HL-60/S4 (cell line): ENCODE measurements around the gene DUSP9.

ENCODE experiments used
- in situ Hi-C: fragments of 300-500 bp; cut with MboI; formaldehyde crosslinking; loops from 2 replicates; pipeline ENCODE4 v1.14.3; 2022; ENCODE audit warnings: low sequenced_read_pairs

The DUSP9 gene

GRCh38 chrX:153635788-153636668 is 11.0 kb upstream of the DUSP9 start:
- in situ Hi-C loops: no loop called here

- in situ Hi-C loops: no loop called here
Measured at GRCh38 chrX:153636716-153637115, 10.3 kb upstream of the DUSP9 start.

DNA sequence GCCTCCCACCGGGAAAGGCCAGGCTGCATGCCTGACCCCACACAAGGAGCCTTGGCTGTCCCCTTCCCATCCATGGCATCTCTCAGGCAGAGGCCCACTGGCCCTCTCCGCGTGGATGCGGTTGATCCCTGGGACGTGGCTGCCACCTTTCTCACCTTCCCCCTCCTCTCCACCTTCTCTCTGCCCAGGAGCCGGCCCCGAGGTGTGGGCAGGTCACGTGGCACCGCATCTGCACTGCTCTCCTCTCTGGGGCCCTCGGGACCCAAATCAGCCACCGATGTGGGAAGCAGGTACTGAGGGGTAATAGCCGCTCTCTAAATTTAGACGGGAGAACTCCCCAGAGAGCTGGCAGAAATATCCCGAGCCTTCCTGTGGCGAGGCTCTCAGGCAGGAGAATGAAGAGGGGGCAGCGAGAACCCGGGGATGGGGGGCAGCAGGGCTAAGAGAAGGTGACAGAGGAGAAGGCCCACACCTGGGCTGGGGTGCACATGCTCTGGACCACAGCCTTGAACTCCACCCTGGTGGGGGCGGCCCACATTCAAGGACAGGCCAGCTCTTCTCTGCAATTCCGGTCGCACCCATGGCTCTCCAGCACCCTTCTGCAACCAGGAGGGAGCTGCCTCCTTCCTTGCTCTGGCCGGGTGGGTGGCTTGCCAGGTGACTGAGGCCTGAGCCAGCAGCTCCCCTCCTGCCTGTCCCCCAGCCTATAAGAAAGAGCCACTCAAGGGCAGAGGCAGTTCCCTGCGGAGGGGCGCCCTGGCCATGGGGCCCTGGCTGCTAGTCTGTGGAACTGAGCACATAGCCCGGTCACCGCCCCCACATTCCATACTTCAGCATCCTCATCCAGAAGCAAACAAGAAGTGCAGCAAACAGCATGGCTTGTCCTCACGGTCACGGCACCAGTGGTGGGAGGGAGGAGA is 9.6 kb upstream of the DUSP9 start:
- in situ Hi-C loops: no loop called here

- in situ Hi-C loops: no loop called here
Measured at GRCh38 chrX:153638041-153638371, 9.0 kb upstream of the DUSP9 start.

- in situ Hi-C loops: no loop called here
Measured at GRCh38 chrX:153638436-153639176, 8.4 kb upstream of the DUSP9 start.

- in situ Hi-C loops: no loop called here
Measured at GRCh38 chrX:153639177-153640044, 7.6 kb upstream of the DUSP9 start.

DNA sequence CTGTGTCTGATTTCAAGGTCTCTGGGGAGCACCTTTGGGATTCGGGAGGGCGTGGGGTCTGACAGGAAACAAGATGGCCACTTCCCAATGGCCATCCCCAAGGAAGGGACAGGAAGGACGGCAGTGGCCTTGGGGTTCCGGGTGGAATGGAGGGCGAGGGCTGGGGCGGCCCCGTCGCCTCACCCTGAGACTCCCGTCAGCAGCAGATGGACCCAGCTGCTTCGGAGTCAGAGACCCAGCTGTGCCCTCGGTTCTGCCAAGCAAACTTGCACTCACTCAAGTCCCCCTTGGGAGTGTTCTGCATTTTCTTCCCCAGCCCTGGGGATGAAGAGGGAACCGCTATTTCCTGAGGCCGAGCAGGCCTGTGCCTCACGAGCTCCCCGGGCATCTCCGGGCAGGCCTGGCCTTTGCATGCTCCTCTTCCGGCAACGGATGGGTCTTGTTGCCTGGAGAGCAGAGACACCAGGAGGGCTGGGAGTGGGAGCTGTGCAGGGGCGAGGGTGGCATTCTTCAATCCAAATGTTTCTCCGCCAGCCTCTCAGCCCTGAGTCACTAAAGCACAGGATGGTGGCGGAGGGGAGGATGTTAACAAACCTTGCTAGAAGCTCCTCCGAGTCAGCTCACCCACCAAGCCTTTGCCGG is 6.8 kb upstream of the DUSP9 start:
- in situ Hi-C loops: no loop called here

- in situ Hi-C loops: no loop called here
Measured at GRCh38 chrX:153640736-153641575, 6.0 kb upstream of the DUSP9 start.

GRCh38 chrX:153641627-153642026 is 5.4 kb upstream of the DUSP9 start:
- in situ Hi-C loops: no loop called here

- in situ Hi-C loops: no loop called here
Measured at GRCh38 chrX:153642051-153642654, 4.8 kb upstream of the DUSP9 start.

GRCh38 chrX:153642655-153643430 is 4.2 kb upstream of the DUSP9 start:
- in situ Hi-C loops: no loop called here

DNA sequence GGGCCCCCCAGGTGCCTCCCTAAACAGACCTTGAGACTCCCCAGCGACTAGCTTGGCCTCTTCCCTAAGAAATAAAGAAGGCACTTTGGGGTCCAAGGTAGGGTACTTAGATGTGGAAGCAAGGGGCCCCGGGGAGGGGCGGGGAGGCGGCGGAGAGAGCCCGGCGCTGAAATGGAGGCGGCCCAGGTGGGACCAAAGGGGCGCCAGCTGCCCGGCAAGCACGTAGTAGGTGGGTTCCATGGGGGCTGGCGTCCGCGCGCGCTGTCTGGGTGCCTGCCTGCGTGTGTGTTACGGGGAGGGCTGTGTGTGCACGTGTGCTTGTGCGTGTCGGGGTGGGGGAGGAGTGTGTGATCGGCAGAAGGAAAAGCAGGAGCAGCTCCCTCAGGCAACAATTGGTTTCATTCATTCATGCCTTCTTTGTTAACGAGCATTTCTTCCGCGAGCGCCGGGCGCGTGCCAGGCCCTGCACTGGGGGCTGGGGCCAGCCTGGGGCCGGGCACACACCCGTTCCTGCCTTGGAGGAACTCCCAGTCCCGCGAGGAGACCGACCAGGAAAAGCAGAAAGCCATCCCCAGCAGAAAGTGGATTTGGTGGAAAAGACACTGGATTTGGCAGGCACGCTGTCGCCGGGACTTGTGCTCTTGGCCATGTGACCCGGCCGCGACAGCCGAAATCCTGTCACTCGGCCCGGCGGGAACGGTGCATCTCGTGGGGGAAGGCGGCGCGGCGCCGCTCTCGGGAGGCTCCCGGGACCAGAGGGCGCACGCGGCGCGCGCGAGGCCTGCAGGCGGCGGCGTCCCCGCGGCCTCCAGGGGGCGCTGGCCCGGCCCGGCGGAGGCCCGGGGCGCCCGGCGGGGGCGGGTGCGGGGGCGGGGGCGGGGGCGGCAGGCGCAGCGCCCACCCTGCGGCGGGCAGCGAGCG is 3.3 kb upstream of the DUSP9 start:
- in situ Hi-C loops: no loop called here

DNA sequence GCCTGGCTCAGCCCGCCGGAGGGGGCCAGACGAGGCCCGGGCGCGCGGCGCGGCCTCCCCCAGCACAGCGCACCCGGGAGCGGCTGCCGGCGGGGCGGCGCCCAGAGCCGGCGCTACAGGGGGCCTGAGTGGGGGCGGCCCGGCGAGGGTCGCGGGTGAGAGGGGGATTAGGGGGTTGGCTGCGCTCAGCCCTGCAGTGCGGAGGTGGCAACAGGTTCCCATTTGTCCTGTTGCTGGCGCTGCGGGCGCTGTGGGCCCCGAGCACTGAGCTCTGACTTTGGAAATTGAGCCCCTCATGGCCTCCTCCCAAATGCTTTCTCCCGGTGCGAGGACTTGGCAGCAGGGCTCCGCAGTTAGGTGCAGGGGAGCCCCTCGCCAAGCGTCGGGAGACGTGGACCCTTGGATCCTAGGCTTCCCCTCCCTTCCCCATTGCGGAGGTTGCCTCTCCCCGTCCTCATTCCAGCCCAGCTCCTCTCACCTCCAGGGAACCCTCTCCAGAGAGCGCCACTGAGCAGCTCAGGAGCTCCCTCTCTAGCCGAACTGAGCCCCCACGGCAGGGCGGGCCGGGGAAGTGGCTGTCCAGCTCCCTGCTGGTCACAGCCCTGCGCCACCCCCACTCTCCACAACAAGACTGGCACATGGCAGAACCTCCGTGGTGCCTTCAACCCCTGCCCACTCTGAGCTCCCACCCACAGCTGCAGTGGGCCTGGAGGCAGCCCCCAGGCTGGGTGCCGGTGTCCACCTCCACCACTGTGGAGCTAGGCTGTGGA is 2.5 kb upstream of the DUSP9 start:
- in situ Hi-C loops: loop anchor here (5.0 kb wide), 1 partner anchor 92 kb away; no protein-coding TSS in a partner anchor

- in situ Hi-C loops: loop anchor here (5.0 kb wide), 1 partner anchor 93 kb away; no protein-coding TSS in a partner anchor
Measured at GRCh38 chrX:153645151-153645550, 1.9 kb upstream of the DUSP9 start.

GRCh38 chrX:153645921-153646488 is 998 bp upstream of the DUSP9 start:
- in situ Hi-C loops: loop anchor here (5.0 kb wide), 1 partner anchor 94 kb away; no protein-coding TSS in a partner anchor
